Smooth muscle cell of the coronary artery (primary cell): ENCODE measurements around the gene CERKL. TPM values are rescaled to one million over a fixed set of nuclear protein-coding genes. Genes with fewer than 3 reads are reported as not detected.

Experiments
- total RNA-seq: library from RNA; depleted of rRNA; stranded (reverse); fragments of >200 nt; gene quantifications from 2 replicates; pipeline ENCODE4 v1.2.3, GENCODE V29; 2014; ENCODE audit warnings: low replicate concordance

The CERKL gene, protein sequence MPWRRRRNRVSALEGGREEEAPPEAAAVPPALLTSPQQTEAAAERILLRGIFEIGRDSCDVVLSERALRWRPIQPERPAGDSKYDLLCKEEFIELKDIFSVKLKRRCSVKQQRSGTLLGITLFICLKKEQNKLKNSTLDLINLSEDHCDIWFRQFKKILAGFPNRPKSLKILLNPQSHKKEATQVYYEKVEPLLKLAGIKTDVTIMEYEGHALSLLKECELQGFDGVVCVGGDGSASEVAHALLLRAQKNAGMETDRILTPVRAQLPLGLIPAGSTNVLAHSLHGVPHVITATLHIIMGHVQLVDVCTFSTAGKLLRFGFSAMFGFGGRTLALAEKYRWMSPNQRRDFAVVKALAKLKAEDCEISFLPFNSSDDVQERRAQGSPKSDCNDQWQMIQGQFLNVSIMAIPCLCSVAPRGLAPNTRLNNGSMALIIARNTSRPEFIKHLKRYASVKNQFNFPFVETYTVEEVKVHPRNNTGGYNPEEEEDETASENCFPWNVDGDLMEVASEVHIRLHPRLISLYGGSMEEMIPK
- total RNA-seq, result 0.08 TPM in 1 of 2 replicates, not detected in the other

DNA sequence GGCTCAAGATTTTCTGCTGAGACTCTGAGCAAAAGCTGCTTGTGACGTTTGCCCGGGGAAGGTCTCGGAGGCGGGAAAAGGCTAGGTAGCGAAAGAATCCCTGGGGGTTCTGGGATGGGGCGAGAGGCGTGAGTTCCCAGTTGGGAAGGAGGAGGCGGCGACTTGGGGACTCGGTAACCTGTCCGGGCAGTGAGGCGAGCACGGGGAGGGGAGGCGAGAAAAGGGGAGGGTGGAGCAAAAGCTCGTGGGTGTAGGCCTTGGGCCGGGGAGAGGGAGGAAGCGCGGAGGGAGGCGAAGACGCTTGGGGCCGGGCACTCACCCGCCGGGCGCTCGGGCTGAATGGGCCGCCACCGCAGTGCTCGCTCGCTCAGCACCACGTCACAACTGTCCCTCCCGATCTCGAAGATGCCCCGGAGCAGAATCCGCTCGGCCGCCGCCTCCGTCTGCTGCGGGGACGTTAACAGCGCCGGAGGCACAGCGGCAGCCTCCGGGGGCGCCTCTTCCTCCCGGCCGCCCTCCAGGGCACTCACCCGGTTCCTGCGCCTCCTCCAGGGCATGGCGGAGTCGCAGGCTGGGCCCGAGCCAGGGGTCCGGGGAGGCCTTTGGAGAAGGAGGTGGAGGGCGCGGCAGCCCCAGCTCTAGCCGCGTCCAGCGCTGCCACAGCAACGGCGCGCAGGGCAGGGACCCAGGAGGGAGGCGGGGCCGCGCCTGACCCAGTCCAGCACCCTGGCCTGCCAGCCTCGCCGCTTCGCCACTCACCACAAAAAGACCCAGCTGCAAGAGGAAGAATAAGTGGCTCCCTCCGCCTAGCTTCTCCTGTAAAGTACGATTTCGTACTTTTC is at the start of gene CERKL:
Gene CERKL (minus strand): TSS at position 656 of the 842 bp plus-strand sequence. CDS start 99 bp downstream, at position 557.

DNA sequence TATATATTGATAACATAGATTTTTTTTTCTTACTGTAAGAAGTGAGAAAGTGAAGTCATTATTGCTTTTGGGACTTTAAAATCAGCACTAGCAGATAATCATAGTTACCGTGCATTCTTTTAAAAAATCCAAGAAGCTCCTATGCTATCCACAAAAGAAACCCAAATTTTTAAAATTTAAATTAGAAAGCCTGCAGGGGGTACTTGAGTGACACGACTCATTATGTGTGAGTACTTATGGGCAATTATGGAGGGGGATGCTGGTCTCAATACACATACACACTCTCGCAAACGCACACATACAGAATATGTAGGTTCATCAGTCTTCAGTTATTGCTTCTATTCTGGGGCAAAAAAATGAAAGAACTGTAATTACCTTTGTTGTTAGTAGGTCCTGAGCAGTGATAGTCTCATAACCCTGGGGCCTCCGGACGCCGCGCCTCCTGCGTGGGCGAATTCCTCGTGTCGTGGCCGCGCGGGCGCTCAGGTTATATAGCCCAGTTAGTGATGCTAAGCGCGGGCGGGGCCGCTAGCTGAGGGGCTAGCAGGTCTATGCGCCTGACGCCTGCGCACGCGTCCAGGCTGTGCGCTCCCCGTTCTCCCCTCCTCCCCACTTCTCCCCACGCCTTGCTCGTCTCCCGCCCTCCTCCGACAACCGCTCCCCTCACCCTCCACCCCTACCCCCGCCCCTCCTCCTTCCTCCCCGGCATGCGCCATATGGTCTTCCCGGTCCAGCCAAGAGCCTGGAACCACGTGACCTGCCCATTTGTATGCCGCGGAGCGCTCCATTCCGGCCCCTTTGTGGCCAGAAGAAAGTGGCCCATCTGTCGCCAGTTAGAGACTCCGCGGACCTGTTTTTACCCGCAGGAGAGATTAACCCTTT is 23.4 kb upstream of the CERKL start, which contains the start of gene NEUROD1:
Gene NEUROD1 (minus strand): TSS at position 463 of the 882 bp plus-strand sequence. CDS start 1,657 bp downstream, outside the sequence.

Other genes with a start within 250 kb of the CERKL start
- gene ITGA4, start 199.7 kb downstream of the CERKL start, total RNA-seq, result 8.9 and 63.1 TPM in 2 replicates
- not detected in 2 replicates for gene NEUROD1, start 23.4 kb upstream of the CERKL start, total RNA-seq
- 68.1 and 91.8 TPM in 2 replicates for gene ITPRID2, start 234.6 kb upstream of the CERKL start, total RNA-seq